Measurements from ENCODE around the gene KCNJ9. TPM values are rescaled to one million over a fixed set of nuclear protein-coding genes. Genes with fewer than 3 reads are reported as not detected.
A peak's percentile ranks its signal among the peaks of the same experiment; 100 is the strongest.

Gene KCNJ9
- total and polyA plus RNA-seq, 2 of the 13 experiments (the other 11 are each of a cell fraction or from before 2014, with no cell fraction given) = not detected

GRCh38 chr1:160084771-160085321, 3.5 kb downstream of the KCNJ9 start:
- no peak for ATAC-seq
- intact Hi-C loops (cut with micrococcal nuclease; ENCODE audit: unreplicated experiment) (no loop called here), in situ Hi-C loops (cut with HindIII; ENCODE audit: extremely low pct_ligation_motif_present, low pct_unique_long_range_greater_than_20kb) (loop anchor here (5.0 kb wide), 2 partner anchors 38 to 148 kb away; no protein-coding TSS in a partner anchor)
- H4K20me1 ChIP-seq (ENCODE audit: insufficient read depth, low read length) = no peaks in the 10 kb centered on the region
- no peaks in the 10 kb centered on the region for H3K27me3 ChIP-seq (ENCODE audit: control insufficient read depth in 1 of 2, insufficient read depth in 2 of 2, low read length in 2 of 2)
- no peak for FAIRE-seq
- no peak overlapping the region for H3K4me3 ChIP-seq (replicated peaks in 1 of 3; ENCODE audit: insufficient read depth in 1 of 3, low read depth in 2 of 3, low read length in 3 of 3)
- H3K4me2 ChIP-seq (ENCODE audit: low read depth, low read length) = no peak overlapping the region
- peaks cover 16% of the 10 kb centered on the region for H3K4me1 ChIP-seq (ENCODE audit: insufficient read depth, low read length)
- ChIA-PET POLR2A (no interaction called here), CTCF (ENCODE audit: low intra/inter-chr PET ratio, low total read pairs) (interaction anchor here (1.6 to 1.9 kb wide), 2 partner anchors 38 kb away, joined by 7 to 11 read pairs; no protein-coding TSS in a partner anchor)
- no peak overlapping the region for H3K27ac ChIP-seq (ENCODE audit: extremely low read length, insufficient read depth, low read length)
- H3K9me3 ChIP-seq (ENCODE audit: low read length) = no peaks in the 10 kb centered on the region
- H3K79me2 ChIP-seq (ENCODE audit: insufficient read depth, low read length) = no peaks in the 10 kb centered on the region
- no peak for DNase-seq (ENCODE audit: low spot score)
- no TSS peak for BruUV-seq (replicated peaks)
- H2AFZ ChIP-seq (ENCODE audit: low read length) = no peak overlapping the region
- no peak overlapping the region for H3K9ac ChIP-seq (ENCODE audit: insufficient read depth, low read depth, low read length)
- 93% methylated on average over 30 of the region's 30 CpGs for WGBS (ENCODE audit: low lambda C conversion rate)
- no peak for TF ChIP-seq ZNF691 (CRISPR knock-in tag; IDR thresholded peaks at IDR 0.05; ENCODE audit: borderline replicate concordance, low read depth)
- no peak for TF ChIP-seq SNAPC2 (CRISPR knock-in tag; IDR thresholded peaks at IDR 0.05)
- H3K36me3 ChIP-seq (replicated peaks in 1 of 2; ENCODE audit: control insufficient read depth in 1 of 2, insufficient read depth in 2 of 2, low read length in 2 of 2) = no peaks in the 10 kb centered on the region

- DNase-seq (ENCODE audit: low spot score) = peak; percentile 54
- peak; percentile 84 for ATAC-seq
- intact Hi-C loops (cut with micrococcal nuclease; ENCODE audit: unreplicated experiment) = no loop called here
- TF ChIP-seq ARID2 (CRISPR knock-in tag; IDR thresholded peaks at IDR 0.05; ENCODE audit: borderline replicate concordance) (no peak), GATA4 (IDR thresholded peaks at IDR 0.05; ENCODE audit: borderline replicate concordance, low read depth) (no peak), ZMAT3 (CRISPR knock-in tag; conservative IDR thresholded peaks at IDR 0.05) (no peak), SMC3 (IDR thresholded peaks at IDR 0.05; ENCODE audit: low read length) (peak; percentile 64), ZNF282 (IDR thresholded peaks at IDR 0.05; ENCODE audit: partially characterized antibody) (no peak), ZFY (CRISPR knock-in tag; IDR thresholded peaks at IDR 0.05) (peak; percentile 23; the same call in 1 of the 2 replicates), ZNF263 (CRISPR knock-in tag; IDR thresholded peaks at IDR 0.05) (0 out of 2 replicates have a peak, but pooled peaks have one; percentile 41), ATF2 (CRISPR knock-in tag; IDR thresholded peaks at IDR 0.05) (0 out of 2 replicates have a peak, but pooled peaks have one; percentile 31), DR1 (CRISPR knock-in tag; IDR thresholded peaks at IDR 0.05) (no peak), NCOA2 (CRISPR knock-in tag; IDR thresholded peaks at IDR 0.05) (no peak), ZBTB1 (CRISPR knock-in tag; IDR thresholded peaks at IDR 0.05; ENCODE audit: borderline replicate concordance) (no peak), ONECUT2 (CRISPR knock-in tag; IDR thresholded peaks at IDR 0.05) (no peak), STAG1 (CRISPR knock-in tag; IDR thresholded peaks at IDR 0.05) (peak; percentile 79), NKX3-1 (CRISPR knock-in tag; IDR thresholded peaks at IDR 0.05) (no peak), ZNF614 (CRISPR knock-in tag; IDR thresholded peaks at IDR 0.05; ENCODE audit: borderline replicate concordance) (no peak)
These were observed 4.5 kb downstream of the KCNJ9 start for GRCh38 chr1:160085686-160086455.

More at GRCh38 chr1:160085686-160086455, 4.5 kb downstream of the KCNJ9 start:
- BruUV-seq (replicated peaks) = no TSS peak
- Histone ChIP-seq H2AFZ (ENCODE audit: low read length) (no peak overlapping the region), H3K4me3 (replicated peaks in 1 of 3; ENCODE audit: insufficient read depth in 1 of 3, low read depth in 2 of 3, low read length in 3 of 3) (no peak overlapping the region), H3K9ac (ENCODE audit: insufficient read depth, low read depth, low read length) (no peak overlapping the region), H3K4me1 (ENCODE audit: insufficient read depth, low read length) (peaks cover 5% of the 10 kb centered on the region), H3K36me3 (replicated peaks in 1 of 2; ENCODE audit: control insufficient read depth in 1 of 2, insufficient read depth in 2 of 2, low read length in 2 of 2) (peaks cover 2% of the 10 kb centered on the region in 2 experiments; a peak in 1 of 5 replicates), H3K27me3 (ENCODE audit: control insufficient read depth in 1 of 2, insufficient read depth in 2 of 2, low read length in 2 of 2) (no peaks in the 10 kb centered on the region), H3K27ac (ENCODE audit: extremely low read length, insufficient read depth, low read length) (no peak overlapping the region), H3K4me2 (ENCODE audit: low read depth, low read length) (no peak overlapping the region), H3K9me3 (ENCODE audit: low read length) (no peaks in the 10 kb centered on the region), H3K79me2 (ENCODE audit: insufficient read depth, low read length) (no peaks in the 10 kb centered on the region), H4K20me1 (ENCODE audit: insufficient read depth, low read length) (no peaks in the 10 kb centered on the region)
- FAIRE-seq = peak; percentile 73
- 49% methylated on average over 18 of the region's 19 CpGs for WGBS (ENCODE audit: low lambda C conversion rate)
- CTCF ChIA-PET (ENCODE audit: low intra/inter-chr PET ratio, low total read pairs) = interaction anchor here (1.6 kb wide), 1 partner anchor 39 kb away, joined by 7 read pairs; no protein-coding TSS in a partner anchor
- in situ Hi-C loops (cut with HindIII; ENCODE audit: extremely low pct_ligation_motif_present, low pct_unique_long_range_greater_than_20kb) = no loop called here
- POLR2A ChIA-PET = no interaction called here
